Rectal smooth muscle tissue (tissue), 1 donor: Measurements from ENCODE around the gene IVL.

Source experiments
- H3K27ac ChIP-seq: one replicate; pipeline ENCODE4 v1.7.0; 2013; ENCODE audit warnings: low read depth, low read length, inconsistent platforms
- H3K27me3 ChIP-seq: one replicate; pipeline ENCODE4 v1.7.0; 2013; ENCODE audit warnings: low read length; ENCODE audit not compliant: control insufficient read depth, insufficient read depth
- H3K36me3 ChIP-seq: one replicate; pipeline ENCODE4 v1.7.0; 2013; ENCODE audit warnings: low read length; ENCODE audit not compliant: control insufficient read depth, insufficient read depth
- H3K4me1 ChIP-seq: one replicate; pipeline ENCODE4 v1.7.0; 2013; ENCODE audit warnings: low read length; ENCODE audit not compliant: control insufficient read depth, insufficient read depth
- H3K4me3 ChIP-seq: one replicate; pipeline ENCODE4 v1.7.0; 2013; ENCODE audit warnings: low read length
- H3K9ac ChIP-seq: one replicate; pipeline ENCODE4 v1.7.0; 2013; ENCODE audit warnings: low read length

IVL gene

GRCh38 chr1:152940614-152941013 lies 32.3 kb downstream of the IVL start:
- Histone ChIP-seq H3K27me3 (no peaks in the 10 kb centered on the region), H3K9ac (no peak overlapping the region), H3K27ac (no peak overlapping the region), H3K4me1 (no peaks in the 10 kb centered on the region), H3K4me3 (no peak overlapping the region), H3K36me3 (no peaks in the 10 kb centered on the region)

- Histone ChIP-seq H3K36me3 (no peaks in the 10 kb centered on the region), H3K4me1 (no peaks in the 10 kb centered on the region), H3K9ac (no peak overlapping the region), H3K27me3 (no peaks in the 10 kb centered on the region), H3K27ac (no peak overlapping the region), H3K4me3 (no peak overlapping the region)
These were observed 32.8 kb downstream of the IVL start for GRCh38 chr1:152941037-152941711.

- H3K27me3 ChIP-seq, result no peaks in the 10 kb centered on the region
- no peaks in the 10 kb centered on the region for H3K4me1 ChIP-seq
- no peak overlapping the region for H3K4me3 ChIP-seq
- no peak overlapping the region for H3K9ac ChIP-seq
- no peak overlapping the region for H3K27ac ChIP-seq
- no peaks in the 10 kb centered on the region for H3K36me3 ChIP-seq
These were observed 33.8 kb downstream of the IVL start for GRCh38 chr1:152942161-152942560.

- H3K9ac ChIP-seq, result no peak overlapping the region
- H3K4me3 ChIP-seq, result no peak overlapping the region
- H3K27me3 ChIP-seq, result no peaks in the 10 kb centered on the region
- no peaks in the 10 kb centered on the region for H3K36me3 ChIP-seq
- no peak overlapping the region for H3K27ac ChIP-seq
- no peaks in the 10 kb centered on the region for H3K4me1 ChIP-seq
These were observed 37.9 kb downstream of the IVL start for GRCh38 chr1:152946248-152946647.

GRCh38 chr1:152946651-152947256 lies 38.4 kb downstream of the IVL start, which contains the start of gene SPRR5:
Gene SPRR5, plus strand, starts transcription at chr1:152947206. Its CDS starts 1,349 bp downstream, at chr1:152948555.
- Histone ChIP-seq H3K9ac (no peak within 1 kb of the TSS), H3K36me3 (no peaks in the 10 kb centered on the region), H3K4me3 (no peak within 1 kb of the TSS), H3K27me3 (no peaks in the 10 kb centered on the region), H3K4me1 (no peaks in the 10 kb centered on the region), H3K27ac (no peak within 1 kb of the TSS)

GRCh38 chr1:152951711-152952110 lies 43.4 kb downstream of the IVL start:
- Histone ChIP-seq H3K27me3 (no peaks in the 10 kb centered on the region), H3K4me1 (no peaks in the 10 kb centered on the region), H3K4me3 (no peak overlapping the region), H3K27ac (no peak overlapping the region), H3K36me3 (no peaks in the 10 kb centered on the region), H3K9ac (no peak overlapping the region)

- Histone ChIP-seq H3K4me3 (no peak overlapping the region), H3K36me3 (no peaks in the 10 kb centered on the region), H3K27ac (no peak overlapping the region), H3K9ac (no peak overlapping the region), H3K27me3 (no peaks in the 10 kb centered on the region), H3K4me1 (no peaks in the 10 kb centered on the region)
These were observed 45.4 kb downstream of the IVL start for GRCh38 chr1:152953761-152954160.

- no peak overlapping the region for H3K9ac ChIP-seq
- H3K27me3 ChIP-seq, result no peaks in the 10 kb centered on the region
- no peak overlapping the region for H3K4me3 ChIP-seq
- H3K4me1 ChIP-seq, result no peaks in the 10 kb centered on the region
- H3K36me3 ChIP-seq, result no peaks in the 10 kb centered on the region
- no peak overlapping the region for H3K27ac ChIP-seq
These were observed 46.1 kb downstream of the IVL start for GRCh38 chr1:152954436-152954835.

GRCh38 chr1:152957561-152957960 lies 49.2 kb downstream of the IVL start:
- H3K4me1 ChIP-seq, result no peaks in the 10 kb centered on the region
- no peaks in the 10 kb centered on the region for H3K27me3 ChIP-seq
- no peak overlapping the region for H3K9ac ChIP-seq
- H3K27ac ChIP-seq, result no peak overlapping the region
- no peak overlapping the region for H3K4me3 ChIP-seq
- no peaks in the 10 kb centered on the region for H3K36me3 ChIP-seq

GRCh38 chr1:152959273-152959672 lies 50.9 kb downstream of the IVL start:
- Histone ChIP-seq H3K36me3 (no peaks in the 10 kb centered on the region), H3K9ac (no peak overlapping the region), H3K4me3 (no peak overlapping the region), H3K27ac (no peak overlapping the region), H3K4me1 (no peaks in the 10 kb centered on the region), H3K27me3 (no peaks in the 10 kb centered on the region)

- Histone ChIP-seq H3K9ac (no peak overlapping the region), H3K27ac (no peak overlapping the region), H3K4me1 (no peaks in the 10 kb centered on the region), H3K36me3 (no peaks in the 10 kb centered on the region), H3K27me3 (no peaks in the 10 kb centered on the region), H3K4me3 (no peak overlapping the region)
These were observed 51.6 kb downstream of the IVL start for GRCh38 chr1:152959801-152960451.

- Histone ChIP-seq H3K4me3 (no peak overlapping the region), H3K27ac (no peak overlapping the region), H3K9ac (no peak overlapping the region), H3K27me3 (no peaks in the 10 kb centered on the region), H3K4me1 (no peaks in the 10 kb centered on the region), H3K36me3 (no peaks in the 10 kb centered on the region)
These were observed 52.2 kb downstream of the IVL start for GRCh38 chr1:152960452-152961044.
